Neuronal stem cell (in vitro differentiated cells): ENCODE results near the gene KCNAB3.

ENCODE experiments used
- DNase-seq: peaks from one replicate; pipeline ENCODE4 v3.0.0-alpha.2; 2013; ENCODE audit warnings: low spot score
- H2AFZ ChIP-seq: one replicate; pipeline ENCODE4 v1.6.1; 2013; ENCODE audit warnings: mild to moderate bottlenecking, low read length, inconsistent platforms
- H2AK5ac ChIP-seq: 2 replicates; pipeline ENCODE4 v1.6.1; 2013; ENCODE audit warnings: low read depth, mild to moderate bottlenecking, inconsistent platforms, low read length, moderate library complexity, mixed read lengths
- H2BK120ac ChIP-seq: 2 replicates; pipeline ENCODE4 v1.6.1; 2013; ENCODE audit warnings: low read depth, mild to moderate bottlenecking, inconsistent platforms, low read length, moderate library complexity, mixed read lengths
- H2BK12ac ChIP-seq: one replicate; pipeline ENCODE4 v1.6.1; 2013; ENCODE audit warnings: low read length, inconsistent platforms
- H2BK15ac ChIP-seq: 2 replicates; pipeline ENCODE4 v1.6.1; 2013; ENCODE audit warnings: mild to moderate bottlenecking, low read length, inconsistent platforms, mixed read lengths
- H2BK5ac ChIP-seq: one replicate; pipeline ENCODE4 v1.6.1; 2013; ENCODE audit warnings: inconsistent platforms, mild to moderate bottlenecking, low read length, moderate library complexity
- H3K14ac ChIP-seq: one replicate; pipeline ENCODE4 v1.6.1; 2013; ENCODE audit warnings: low read length, inconsistent platforms
- H3K18ac ChIP-seq: 2 replicates; pipeline ENCODE4 v1.6.1; 2013; ENCODE audit warnings: low read length, inconsistent platforms
- H3K23ac ChIP-seq: 2 replicates; pipeline ENCODE4 v1.6.1; 2013; ENCODE audit warnings: low read depth, mild to moderate bottlenecking, mixed read lengths, low read length, inconsistent platforms; ENCODE audit not compliant: poor library complexity
- H3K27ac ChIP-seq: replicated peaks from 3 replicates; pipeline ENCODE4 v1.5.1; 2013; ENCODE audit warnings: low read length, inconsistent platforms
- H3K27me3 ChIP-seq, 3 experiments: 2 replicates each; pipeline ENCODE4 v1.6.1; 2013; ENCODE audit warnings: low read length in 3 of 3, mild to moderate bottlenecking in 2 of 3, inconsistent platforms in 1 of 3, low read depth in 1 of 3, mixed read lengths in 1 of 3, moderate library complexity in 1 of 3; ENCODE audit not compliant: control insufficient read depth in 3 of 3, insufficient read depth in 3 of 3
- H3K36me3 ChIP-seq, 2 donors: replicated peaks in 1 of 2; 2 replicates each; pipeline ENCODE4 v1.6.1; 2013; ENCODE audit warnings: low read length in 2 of 2; ENCODE audit not compliant: control insufficient read depth in 2 of 2, insufficient read depth in 2 of 2
- H3K4ac ChIP-seq: 2 replicates; pipeline ENCODE4 v1.6.1; 2013; ENCODE audit warnings: inconsistent platforms, mild to moderate bottlenecking, low read length, moderate library complexity
- H3K4me1 ChIP-seq, 2 donors: 1 replicate in 1 of 2; 2 replicates in 1 of 2; pipeline ENCODE4 v1.6.1; 2013; ENCODE audit warnings: low read length in 2 of 2, low read depth in 1 of 2; ENCODE audit not compliant: control insufficient read depth in 2 of 2, insufficient read depth in 1 of 2
- H3K4me2 ChIP-seq: one replicate; pipeline ENCODE4 v1.6.1; 2013; ENCODE audit warnings: mild to moderate bottlenecking, low read length, inconsistent platforms; ENCODE audit not compliant: insufficient read depth, poor library complexity, severe bottlenecking
- H3K4me3 ChIP-seq, 2 donors: 2 replicates each; pipeline ENCODE4 v1.5.1; 2013; ENCODE audit warnings: low read length in 2 of 2, mild to moderate bottlenecking in 2 of 2, inconsistent platforms in 1 of 2, moderate library complexity in 1 of 2
- H3K79me1 ChIP-seq: one replicate; pipeline ENCODE4 v1.6.1; 2013; ENCODE audit warnings: low read depth, mild to moderate bottlenecking, inconsistent platforms, low read length, moderate library complexity
- H3K9ac ChIP-seq: one replicate; pipeline ENCODE4 v1.6.1; 2013; ENCODE audit warnings: mild to moderate bottlenecking, low read depth, low read length, inconsistent platforms; ENCODE audit not compliant: poor library complexity
- H3K9me3 ChIP-seq, 2 donors: replicated peaks in 1 of 2; 2 replicates each; pipeline versions ENCODE3 to v1.6.1; 2013; ENCODE audit warnings: low read length in 2 of 2, mild to moderate bottlenecking in 2 of 2, inconsistent platforms in 1 of 2, low read depth in 1 of 2, mixed read lengths in 1 of 2, moderate library complexity in 1 of 2; ENCODE audit not compliant: control insufficient read depth in 2 of 2, insufficient read depth in 1 of 2
- H4K8ac ChIP-seq: one replicate; pipeline ENCODE4 v1.6.1; 2013; ENCODE audit warnings: low read depth, mild to moderate bottlenecking, inconsistent platforms, low read length, moderate library complexity
- H4K91ac ChIP-seq: one replicate; pipeline ENCODE4 v1.6.1; 2013; ENCODE audit warnings: low read length, low read depth, mild to moderate bottlenecking, inconsistent platforms; ENCODE audit not compliant: poor library complexity
- WGBS, 2 donors: extraction: QIAGEN DNeasy Blood & Tissue Kit; methylation state at CpG; one replicate each; pipeline ENCODE4 v1.1.7; 2013; ENCODE audit warnings: missing lambda C conversion rate in 2 of 2, mixed read lengths in 1 of 2; ENCODE audit not compliant: insufficient read length in 2 of 2, insufficient replicate concordance in 1 of 2; ENCODE audit errors: extremely low coverage in 2 of 2; 5-methylcytosine and 5-hydroxymethylcytosine counted together

KCNAB3 gene

DNA sequence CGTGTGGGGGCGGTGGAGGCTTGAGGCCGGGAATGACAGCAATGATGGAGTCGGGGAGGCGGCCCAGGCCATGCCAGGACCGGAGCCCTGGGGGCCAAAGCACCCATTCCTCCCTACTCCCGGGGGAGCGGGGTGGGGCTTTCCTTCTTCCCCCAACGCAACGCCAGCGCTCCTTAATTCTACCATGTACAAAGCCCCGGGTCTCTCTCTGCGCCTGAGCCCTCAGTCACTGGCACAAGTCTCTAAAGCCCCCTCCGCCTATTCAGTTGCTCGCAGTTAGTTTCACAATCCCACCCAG is 13.3 kb downstream of the KCNAB3 start:
- whole genome bisulfite sequencing, 2 donors: no CpG with 5 or more reads among the region's 15 CpGs
- Histone ChIP-seq H3K79me1 (no peaks in the 10 kb centered on the region), H2AK5ac (peak overlapping the region; percentile 20), H3K18ac (peak overlapping the region; percentile 99), H2BK15ac (peak overlapping the region; percentile 91), H2AFZ (peak overlapping the region; percentile 99), H3K4ac (no peak overlapping the region), H4K91ac (no peak overlapping the region), H4K8ac (no peak overlapping the region), H2BK120ac (peak overlapping the region; percentile 83), H2BK12ac (no peak overlapping the region), H3K23ac (peak overlapping the region; percentile 95), H3K9ac (no peak overlapping the region), H3K4me3 (peak overlapping the region; percentile 87 to 88), H3K27me3 (peaks cover 0 to 11% (median 0%) of the 10 kb centered on the region in 3 experiments), H3K27ac (no peak overlapping the region), H3K4me1 (peaks cover 7 to 12% of the 10 kb centered on the region in 2 donors), H3K14ac (no peak overlapping the region), H3K36me3 (peaks cover 2 to 14% of the 10 kb centered on the region in 2 donors), H2BK5ac (peak overlapping the region; percentile 93), H3K4me2 (peak overlapping the region; percentile 96), H3K9me3 (peaks cover 0 to 7% of the 10 kb centered on the region in 2 donors)
- no peak for DNase-seq

DNA sequence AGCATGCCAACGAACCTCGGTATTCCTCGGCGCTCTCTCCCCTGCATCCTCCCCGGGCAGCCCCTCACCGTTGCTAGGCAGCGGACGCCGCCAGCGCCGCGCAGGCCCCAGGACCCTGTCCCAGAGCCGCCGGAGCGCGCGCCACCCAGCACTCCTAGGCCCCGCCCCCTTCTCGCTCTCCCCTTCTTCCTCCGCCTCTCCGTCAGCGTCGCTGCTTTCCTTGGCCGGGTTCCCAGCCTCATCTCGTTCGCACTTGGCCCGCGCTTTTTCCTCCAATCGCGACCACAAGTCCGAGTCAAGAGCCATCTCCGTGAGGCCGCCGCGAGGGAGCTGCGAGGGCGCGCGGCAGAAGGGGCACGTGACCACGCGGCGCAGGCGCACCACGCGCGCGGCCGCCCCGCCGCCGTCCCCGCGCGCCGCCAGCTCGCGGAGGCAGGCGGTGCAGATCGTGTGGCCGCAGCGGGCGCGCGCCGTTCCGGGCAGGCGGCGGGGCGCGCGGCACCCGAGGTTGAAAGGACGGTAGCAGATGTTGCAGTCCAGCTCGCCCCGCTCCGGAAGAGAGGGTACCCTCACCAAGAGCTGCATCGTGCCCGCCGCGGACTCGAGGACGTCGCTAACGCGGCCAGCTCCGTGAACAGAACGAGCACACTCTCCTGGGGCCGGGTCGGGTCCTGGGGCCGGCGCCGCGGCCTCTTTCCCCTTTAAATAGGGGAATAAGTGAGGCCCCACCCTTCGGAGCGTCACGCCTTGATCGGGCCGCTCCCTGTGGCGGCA is 13.9 kb downstream of the KCNAB3 start, which contains the start of gene RNF227:
TSS of gene RNF227 (minus strand) at position 679 of the 774 bp plus-strand sequence. CDS start at position 585, 94 bp downstream.
- peak within 1 kb of the TSS; percentile 96 for H3K4me2 ChIP-seq
- peak within 1 kb of the TSS; percentile 83 for H2BK120ac ChIP-seq
- H2AFZ ChIP-seq: peak within 1 kb of the TSS; percentile 99
- H2BK15ac ChIP-seq: peak within 1 kb of the TSS; percentile 91
- H2BK12ac ChIP-seq: no peak within 1 kb of the TSS
- H3K9me3 ChIP-seq: peaks cover 0 to 7% of the 10 kb centered on the region in 2 donors
- H3K4ac ChIP-seq: no peak within 1 kb of the TSS
- no peak within 1 kb of the TSS for H4K8ac ChIP-seq
- peak within 1 kb of the TSS; percentile 99 for H3K18ac ChIP-seq
- peak within 1 kb of the TSS; percentile 92 for H3K27ac ChIP-seq
- peak within 1 kb of the TSS; percentile 95 for H3K23ac ChIP-seq
- peak within 1 kb of the TSS; percentile 93 for H2BK5ac ChIP-seq
- H3K79me1 ChIP-seq: no peaks in the 10 kb centered on the region
- peaks cover 0 to 11% (median 0%) of the 10 kb centered on the region in 3 experiments for H3K27me3 ChIP-seq
- no peak within 1 kb of the TSS for H4K91ac ChIP-seq
- H2AK5ac ChIP-seq: peak within 1 kb of the TSS; percentile 85
- peak within 1 kb of the TSS; percentile 87 to 88 for H3K4me3 ChIP-seq
- H3K9ac ChIP-seq: peak within 1 kb of the TSS; percentile 95
- peaks cover 7 to 12% of the 10 kb centered on the region in 2 donors for H3K4me1 ChIP-seq
- H3K36me3 ChIP-seq: peaks cover 2 to 19% of the 10 kb centered on the region in 2 donors
- peak; percentile 84 for DNase-seq
- peak within 1 kb of the TSS; percentile 25 for H3K14ac ChIP-seq
- no CpG with 5 or more reads among the region's 100 CpGs for WGBS, 2 donors

DNA sequence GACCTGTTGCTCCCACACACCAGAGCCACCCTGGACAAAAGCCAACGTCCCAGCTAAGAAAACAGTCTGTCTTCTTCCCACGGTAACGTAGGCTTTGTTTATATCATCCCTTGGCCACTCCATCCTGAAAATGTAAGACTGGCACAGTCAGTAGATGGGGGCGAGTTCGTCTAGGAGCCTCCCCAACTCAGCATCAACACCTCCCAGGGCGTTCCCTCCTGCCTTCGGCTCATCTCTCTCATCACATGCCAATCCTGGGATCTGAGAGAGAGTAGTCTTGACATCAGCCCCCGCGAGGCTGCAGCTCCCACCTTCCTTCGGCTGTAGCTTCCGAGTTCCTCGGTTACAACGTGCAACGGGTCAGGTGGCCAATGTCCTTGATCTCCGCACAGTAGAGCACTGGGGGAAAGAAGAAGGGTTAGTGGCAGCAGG is 14.5 kb downstream of the KCNAB3 start:
- no peak overlapping the region for H4K8ac ChIP-seq
- no peak overlapping the region for H2BK12ac ChIP-seq
- peak overlapping the region; percentile 95 for H3K9ac ChIP-seq
- no peak overlapping the region for H2BK120ac ChIP-seq
- peaks cover 7 to 12% of the 10 kb centered on the region in 2 donors for H3K4me1 ChIP-seq
- no peak overlapping the region for H3K14ac ChIP-seq
- peaks cover 2 to 25% of the 10 kb centered on the region in 2 donors for H3K36me3 ChIP-seq
- no CpG with 5 or more reads among the region's 15 CpGs for WGBS, 2 donors
- DNase-seq: no peak
- H2BK15ac ChIP-seq: no peak overlapping the region
- peak overlapping the region; percentile 92 for H3K27ac ChIP-seq
- H2BK5ac ChIP-seq: peak overlapping the region; percentile 93
- H3K23ac ChIP-seq: peak overlapping the region; percentile 95
- H3K27me3 ChIP-seq: peaks cover 0 to 11% (median 0%) of the 10 kb centered on the region in 3 experiments
- peaks cover 0 to 7% of the 10 kb centered on the region in 2 donors for H3K9me3 ChIP-seq
- H3K4me3 ChIP-seq: peak overlapping the region; percentile 87 to 88
- peak overlapping the region; percentile 85 for H2AK5ac ChIP-seq
- no peaks in the 10 kb centered on the region for H3K79me1 ChIP-seq
- no peak overlapping the region for H4K91ac ChIP-seq
- peak overlapping the region; percentile 99 for H2AFZ ChIP-seq
- no peak overlapping the region for H3K4ac ChIP-seq
- peak overlapping the region; percentile 93 for H3K18ac ChIP-seq
- peak overlapping the region; percentile 96 for H3K4me2 ChIP-seq

DNA sequence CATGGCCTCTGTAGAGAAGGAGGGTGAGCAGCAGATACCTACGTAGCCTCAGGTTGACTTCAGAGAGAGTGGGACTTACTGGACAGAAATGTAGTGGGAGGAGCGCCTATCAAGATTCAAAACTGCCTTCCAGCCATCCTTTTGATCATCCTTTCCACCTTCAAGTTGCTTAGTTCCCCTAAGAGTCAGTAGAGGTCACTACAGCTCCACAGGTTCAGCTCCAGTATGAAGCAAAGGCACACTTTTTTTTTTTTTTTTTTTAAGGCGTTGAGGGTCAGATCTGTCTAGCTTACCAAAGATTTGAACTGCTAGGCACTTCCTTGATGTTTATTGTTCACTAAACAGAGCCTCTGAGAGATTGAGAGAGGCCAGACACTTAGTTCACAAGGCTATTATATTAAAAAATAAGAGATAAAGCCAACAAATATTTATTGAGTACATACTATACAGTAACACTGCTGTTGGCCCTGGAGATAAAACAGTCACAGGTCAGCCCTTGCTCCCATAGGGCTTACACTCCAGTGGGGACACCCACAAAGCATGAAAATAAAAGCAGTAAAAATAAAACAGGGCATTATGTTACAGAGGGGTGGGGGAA is 16.6 kb downstream of the KCNAB3 start:
- Histone ChIP-seq H3K14ac (no peak overlapping the region), H3K27ac (no peak overlapping the region), H3K23ac (no peak overlapping the region), H2BK12ac (no peak overlapping the region), H2BK15ac (no peak overlapping the region), H4K8ac (no peak overlapping the region), H3K4me2 (no peak overlapping the region), H2AFZ (no peak overlapping the region), H3K4me1 (peaks cover 7 to 12% of the 10 kb centered on the region in 2 donors), H4K91ac (no peak overlapping the region), H3K18ac (no peak overlapping the region), H2AK5ac (no peak overlapping the region), H3K4ac (no peak overlapping the region), H3K27me3 (peaks cover 0 to 9% (median 0%) of the 10 kb centered on the region in 3 experiments), H3K9ac (no peak overlapping the region), H2BK120ac (no peak overlapping the region), H2BK5ac (no peak overlapping the region), H3K4me3 (no peak overlapping the region), H3K9me3 (peaks cover 0 to 7% of the 10 kb centered on the region in 2 donors), H3K79me1 (no peaks in the 10 kb centered on the region), H3K36me3 (peaks cover 8 to 47% of the 10 kb centered on the region in 2 donors)
- DNase-seq: peak; percentile 57
- WGBS, 2 donors: no CpG with 5 or more reads among the region's 3 CpGs
